Mucosa of rectum (tissue), 2 donors: ENCODE data around the gene ENTREP1.

Experiments used
- H3K27ac ChIP-seq, 2 donors: one replicate each; pipeline ENCODE4 v1.7.0; 2013; ENCODE audit warnings: inconsistent platforms in 2 of 2, low read depth in 2 of 2, low read length in 2 of 2
- H3K27me3 ChIP-seq, 2 donors: one replicate each; pipeline ENCODE4 v1.7.0; 2013; ENCODE audit warnings: low read length in 2 of 2; ENCODE audit not compliant: control insufficient read depth in 2 of 2, insufficient read depth in 2 of 2
- H3K36me3 ChIP-seq, 2 donors: one replicate each; pipeline ENCODE4 v1.7.0; 2013; ENCODE audit warnings: low read length in 2 of 2; ENCODE audit not compliant: control insufficient read depth in 2 of 2, insufficient read depth in 2 of 2
- H3K4me1 ChIP-seq, 2 donors: one replicate each; pipeline ENCODE4 v1.7.0; 2013; ENCODE audit warnings: low read length in 2 of 2, mild to moderate bottlenecking in 1 of 2; ENCODE audit not compliant: control insufficient read depth in 2 of 2, insufficient read depth in 2 of 2
- H3K4me3 ChIP-seq, 2 donors: one replicate each; pipeline ENCODE4 v1.7.0; 2013; ENCODE audit warnings: low read length in 2 of 2
- H3K9ac ChIP-seq, 2 donors: one replicate each; pipeline ENCODE4 v1.7.0; 2013; ENCODE audit warnings: low read length in 2 of 2, low read depth in 1 of 2, mild to moderate bottlenecking in 1 of 2
- H3K9me3 ChIP-seq, 2 donors: one replicate each; pipeline ENCODE4 v1.7.0; 2013; ENCODE audit warnings: low read length in 2 of 2; ENCODE audit not compliant: control insufficient read depth in 2 of 2
- donor health status: healthy.
- donor health status: Normal muscosa, but diverticular disease.

The ENTREP1 gene

GRCh38 chr9:69339620-69340019 lies 14.6 kb downstream of the ENTREP1 start:
- Histone ChIP-seq H3K4me3 (no peak overlapping the region), H3K27ac (no peak overlapping the region), H3K9ac (no peak overlapping the region), H3K9me3 (no peaks in the 10 kb centered on the region), H3K36me3 (no peaks in the 10 kb centered on the region), H3K27me3 (no peaks in the 10 kb centered on the region), H3K4me1 (no peaks in the 10 kb centered on the region)

GRCh38 chr9:69340631-69341030 lies 15.6 kb downstream of the ENTREP1 start:
- H3K36me3 ChIP-seq, result no peaks in the 10 kb centered on the region
- H3K9me3 ChIP-seq, result no peaks in the 10 kb centered on the region
- H3K4me3 ChIP-seq, result no peak overlapping the region
- no peaks in the 10 kb centered on the region for H3K4me1 ChIP-seq
- H3K9ac ChIP-seq, result no peak overlapping the region
- no peaks in the 10 kb centered on the region for H3K27me3 ChIP-seq
- H3K27ac ChIP-seq, result no peak overlapping the region

GRCh38 chr9:69342769-69343168 lies 17.8 kb downstream of the ENTREP1 start:
- H3K27ac ChIP-seq, result no peak overlapping the region
- no peaks in the 10 kb centered on the region for H3K27me3 ChIP-seq
- no peak overlapping the region for H3K9ac ChIP-seq
- no peaks in the 10 kb centered on the region for H3K9me3 ChIP-seq
- no peaks in the 10 kb centered on the region for H3K4me1 ChIP-seq
- H3K4me3 ChIP-seq, result no peak overlapping the region
- no peaks in the 10 kb centered on the region for H3K36me3 ChIP-seq

- no peak overlapping the region for H3K27ac ChIP-seq
- H3K9me3 ChIP-seq, result no peaks in the 10 kb centered on the region
- H3K4me1 ChIP-seq, result no peaks in the 10 kb centered on the region
- H3K4me3 ChIP-seq, result no peak overlapping the region
- no peaks in the 10 kb centered on the region for H3K27me3 ChIP-seq
- H3K36me3 ChIP-seq, result no peaks in the 10 kb centered on the region
- no peak overlapping the region for H3K9ac ChIP-seq
Measured at GRCh38 chr9:69344459-69344858, 19.4 kb downstream of the ENTREP1 start.

GRCh38 chr9:69346596-69347390 lies 21.8 kb downstream of the ENTREP1 start:
- Histone ChIP-seq H3K27ac (no peak overlapping the region), H3K27me3 (no peaks in the 10 kb centered on the region), H3K4me3 (no peak overlapping the region), H3K4me1 (no peaks in the 10 kb centered on the region), H3K36me3 (no peaks in the 10 kb centered on the region), H3K9ac (no peak overlapping the region), H3K9me3 (no peaks in the 10 kb centered on the region)

GRCh38 chr9:69347607-69348006 lies 22.6 kb downstream of the ENTREP1 start:
- Histone ChIP-seq H3K27ac (no peak overlapping the region), H3K4me1 (no peaks in the 10 kb centered on the region), H3K9ac (no peak overlapping the region)

GRCh38 chr9:69351227-69351626 lies 26.2 kb downstream of the ENTREP1 start:
- Histone ChIP-seq H3K4me1 (no peaks in the 10 kb centered on the region), H3K27ac (no peak overlapping the region), H3K27me3 (no peaks in the 10 kb centered on the region), H3K9me3 (no peaks in the 10 kb centered on the region), H3K9ac (no peak overlapping the region), H3K4me3 (no peak overlapping the region), H3K36me3 (no peaks in the 10 kb centered on the region)

More at GRCh38 chr9:69347607-69348006, 22.6 kb downstream of the ENTREP1 start:
- Histone ChIP-seq H3K4me3 (no peak overlapping the region), H3K27me3 (no peaks in the 10 kb centered on the region), H3K9me3 (no peaks in the 10 kb centered on the region), H3K36me3 (no peaks in the 10 kb centered on the region)

- Histone ChIP-seq H3K36me3 (no peaks in the 10 kb centered on the region), H3K4me1 (no peaks in the 10 kb centered on the region), H3K9me3 (no peaks in the 10 kb centered on the region), H3K9ac (no peak overlapping the region), H3K27me3 (no peaks in the 10 kb centered on the region), H3K4me3 (no peak overlapping the region), H3K27ac (no peak overlapping the region)
Measured at GRCh38 chr9:69355232-69355631, 30.2 kb downstream of the ENTREP1 start.

- Histone ChIP-seq H3K27ac (no peak overlapping the region), H3K27me3 (no peaks in the 10 kb centered on the region), H3K9me3 (no peaks in the 10 kb centered on the region), H3K4me3 (no peak overlapping the region), H3K36me3 (no peaks in the 10 kb centered on the region), H3K4me1 (no peaks in the 10 kb centered on the region), H3K9ac (no peak overlapping the region)
Measured at GRCh38 chr9:69357030-69357775, 32.2 kb downstream of the ENTREP1 start.

GRCh38 chr9:69357821-69358220 lies 32.8 kb downstream of the ENTREP1 start:
- Histone ChIP-seq H3K27me3 (no peaks in the 10 kb centered on the region), H3K9ac (no peak overlapping the region), H3K4me1 (no peaks in the 10 kb centered on the region), H3K27ac (no peak overlapping the region), H3K36me3 (no peaks in the 10 kb centered on the region), H3K9me3 (no peaks in the 10 kb centered on the region), H3K4me3 (no peak overlapping the region)
